HEK293 (cell line): ENCODE results near the gene TBP.

Experiments
- FEZF1 ChIP-seq: fragments of 450-650 bp; formaldehyde crosslinking; IDR thresholded peaks from 2 replicates; pipeline ENCODE4 v1.5.1; 2016; ENCODE audit warnings: missing biosample characterization, missing genetic modification characterization
- KLF7 ChIP-seq: fragments of 450-650 bp; formaldehyde crosslinking; IDR thresholded peaks from 2 replicates; pipeline ENCODE4 v1.5.1; 2016; ENCODE audit warnings: missing biosample characterization, missing genetic modification characterization, borderline replicate concordance
- KLF8 ChIP-seq: fragments of 450-650 bp; formaldehyde crosslinking; IDR thresholded peaks from 2 replicates; pipeline ENCODE4 v1.5.1; 2016; ENCODE audit warnings: missing biosample characterization, missing genetic modification characterization
- SP3 ChIP-seq: fragments of 450-650 bp; formaldehyde crosslinking; IDR thresholded peaks from 2 replicates; pipeline ENCODE4 v1.5.1; 2016; ENCODE audit warnings: missing biosample characterization, missing genetic modification characterization
- YY1 ChIP-seq: fragments of 450-650 bp; formaldehyde crosslinking; IDR thresholded peaks from 2 replicates; pipeline ENCODE4 v1.5.1; 2018; ENCODE audit warnings: missing biosample characterization, missing genetic modification characterization
- ZEB2 ChIP-seq: fragments of 450-650 bp; formaldehyde crosslinking; IDR thresholded peaks from 2 replicates; pipeline ENCODE4 v1.5.1; 2016; ENCODE audit warnings: missing biosample characterization, missing genetic modification characterization
- ZNF138 ChIP-seq: fragments of 450-650 bp; formaldehyde crosslinking; IDR thresholded peaks from 2 replicates; pipeline ENCODE4 v1.5.1; 2016; ENCODE audit warnings: missing biosample characterization, missing genetic modification characterization, borderline replicate concordance
- ZNF169 ChIP-seq: fragments of 450-650 bp; formaldehyde crosslinking; IDR thresholded peaks from 2 replicates; pipeline ENCODE4 v1.5.1; 2016; ENCODE audit warnings: missing biosample characterization, missing genetic modification characterization
- ZNF211 ChIP-seq: fragments of 450-650 bp; formaldehyde crosslinking; IDR thresholded peaks from 2 replicates; pipeline ENCODE4 v1.5.1; 2016; ENCODE audit warnings: low read depth, missing biosample characterization, missing genetic modification characterization
- ZNF266 ChIP-seq: fragments of 450-650 bp; formaldehyde crosslinking; IDR thresholded peaks from 2 replicates; pipeline ENCODE4 v1.5.1; 2016; ENCODE audit warnings: missing biosample characterization, missing genetic modification characterization, low read depth
- ZNF274 ChIP-seq, 2 experiments: fragments of 200-500 bp in 1 of 2; fragments of 450-650 bp in 1 of 2; sonication (Bioruptor generic) in 1 of 2; formaldehyde crosslinking in 1 of 2; IDR thresholded peaks; 2 replicates each; pipeline versions ENCODE4 v1.5.1 to v1.6.1; 2014 to 2016; ENCODE audit warnings: borderline replicate concordance in 1 of 2, inconsistent platforms in 1 of 2, low read length in 1 of 2, missing biosample characterization in 1 of 2, missing genetic modification characterization in 1 of 2
- ZNF292 ChIP-seq: fragments of 450-650 bp; formaldehyde crosslinking; IDR thresholded peaks from 2 replicates; pipeline ENCODE4 v1.5.1; 2016; ENCODE audit warnings: low read depth, missing biosample characterization, missing genetic modification characterization, borderline replicate concordance
- ZNF311 ChIP-seq: fragments of 450-650 bp; formaldehyde crosslinking; IDR thresholded peaks from 2 replicates; pipeline ENCODE4 v1.5.1; 2017; ENCODE audit warnings: missing biosample characterization, missing genetic modification characterization, borderline replicate concordance
- ZNF521 ChIP-seq: fragments of 450-650 bp; formaldehyde crosslinking; IDR thresholded peaks from 2 replicates; pipeline ENCODE4 v1.5.1; 2017; ENCODE audit warnings: missing biosample characterization, mild to moderate bottlenecking, missing genetic modification characterization
- ZNF530 ChIP-seq: fragments of 450-650 bp; formaldehyde crosslinking; IDR thresholded peaks from 2 replicates; pipeline ENCODE4 v1.5.1; 2016; ENCODE audit warnings: low read depth, missing biosample characterization, missing genetic modification characterization
- ZNF544 ChIP-seq: fragments of 450-650 bp; formaldehyde crosslinking; IDR thresholded peaks from 2 replicates; pipeline ENCODE4 v1.5.0; 2017; ENCODE audit warnings: missing biosample characterization, missing genetic modification characterization
- ZNF558 ChIP-seq: fragments of 450-650 bp; formaldehyde crosslinking; IDR thresholded peaks from 2 replicates; pipeline ENCODE4 v1.5.1; 2016; ENCODE audit warnings: missing biosample characterization, missing genetic modification characterization
- ZNF560 ChIP-seq: fragments of 450-650 bp; formaldehyde crosslinking; IDR thresholded peaks from 2 replicates; pipeline ENCODE4 v1.5.1; 2017; ENCODE audit warnings: missing biosample characterization, missing genetic modification characterization, borderline replicate concordance
- ZNF596 ChIP-seq: fragments of 450-650 bp; IDR thresholded peaks from 2 replicates; pipeline ENCODE4 v1.5.0; 2018; ENCODE audit warnings: missing biosample characterization, mild to moderate bottlenecking, missing genetic modification characterization, moderate library complexity
- ZNF621 ChIP-seq: fragments of 450-650 bp; formaldehyde crosslinking; IDR thresholded peaks from 2 replicates; pipeline ENCODE4 v1.5.1; 2017; ENCODE audit warnings: missing biosample characterization, missing genetic modification characterization
- ZNF629 ChIP-seq: fragments of 450-650 bp; formaldehyde crosslinking; IDR thresholded peaks from 2 replicates; pipeline ENCODE4 v1.5.1; 2017; ENCODE audit warnings: missing biosample characterization, missing genetic modification characterization
- ZNF654 ChIP-seq: fragments of 450-650 bp; formaldehyde crosslinking; IDR thresholded peaks from 2 replicates; pipeline ENCODE4 v1.5.1; 2016; ENCODE audit warnings: low read depth, missing biosample characterization, missing genetic modification characterization
- ZNF664 ChIP-seq: fragments of 450-650 bp; formaldehyde crosslinking; IDR thresholded peaks from 2 replicates; pipeline ENCODE4 v1.5.1; 2016; ENCODE audit warnings: missing biosample characterization, missing genetic modification characterization
- ZSCAN30 ChIP-seq: fragments of 450-650 bp; IDR thresholded peaks from 2 replicates; pipeline ENCODE4 v1.5.1; 2018; ENCODE audit warnings: missing biosample characterization, mild to moderate bottlenecking, missing genetic modification characterization, moderate library complexity
- ZXDB ChIP-seq: fragments of 450-650 bp; formaldehyde crosslinking; IDR thresholded peaks from 2 replicates; pipeline ENCODE4 v1.5.1; 2016; ENCODE audit warnings: missing biosample characterization, missing genetic modification characterization
- TF ChIP-seq, protein P1 (sequence below): fragments of 450-650 bp; formaldehyde crosslinking; IDR thresholded peaks from 2 replicates; pipeline ENCODE4 v1.5.1; 2016; ENCODE audit warnings: missing biosample characterization, missing genetic modification characterization
- TF ChIP-seq, protein P2 (sequence below): fragments of 450-650 bp; formaldehyde crosslinking; IDR thresholded peaks from 2 replicates; pipeline ENCODE4 v1.5.1; 2016; ENCODE audit warnings: missing biosample characterization, missing genetic modification characterization
- TF ChIP-seq, protein P3 (sequence below): fragments of 450-650 bp; formaldehyde crosslinking; IDR thresholded peaks from 2 replicates; pipeline ENCODE4 v1.5.1; 2016; ENCODE audit warnings: missing biosample characterization, missing genetic modification characterization
- TF ChIP-seq, protein P4 (sequence below): fragments of 450-650 bp; IDR thresholded peaks from 2 replicates; pipeline ENCODE4 v1.5.1; 2018; ENCODE audit warnings: missing biosample characterization, missing genetic modification characterization
- TF ChIP-seq, protein P5 (sequence below): fragments of 450-650 bp; formaldehyde crosslinking; IDR thresholded peaks from 2 replicates; pipeline ENCODE4 v1.5.1; 2016; ENCODE audit warnings: missing biosample characterization, missing genetic modification characterization

The TBP gene

DNA sequence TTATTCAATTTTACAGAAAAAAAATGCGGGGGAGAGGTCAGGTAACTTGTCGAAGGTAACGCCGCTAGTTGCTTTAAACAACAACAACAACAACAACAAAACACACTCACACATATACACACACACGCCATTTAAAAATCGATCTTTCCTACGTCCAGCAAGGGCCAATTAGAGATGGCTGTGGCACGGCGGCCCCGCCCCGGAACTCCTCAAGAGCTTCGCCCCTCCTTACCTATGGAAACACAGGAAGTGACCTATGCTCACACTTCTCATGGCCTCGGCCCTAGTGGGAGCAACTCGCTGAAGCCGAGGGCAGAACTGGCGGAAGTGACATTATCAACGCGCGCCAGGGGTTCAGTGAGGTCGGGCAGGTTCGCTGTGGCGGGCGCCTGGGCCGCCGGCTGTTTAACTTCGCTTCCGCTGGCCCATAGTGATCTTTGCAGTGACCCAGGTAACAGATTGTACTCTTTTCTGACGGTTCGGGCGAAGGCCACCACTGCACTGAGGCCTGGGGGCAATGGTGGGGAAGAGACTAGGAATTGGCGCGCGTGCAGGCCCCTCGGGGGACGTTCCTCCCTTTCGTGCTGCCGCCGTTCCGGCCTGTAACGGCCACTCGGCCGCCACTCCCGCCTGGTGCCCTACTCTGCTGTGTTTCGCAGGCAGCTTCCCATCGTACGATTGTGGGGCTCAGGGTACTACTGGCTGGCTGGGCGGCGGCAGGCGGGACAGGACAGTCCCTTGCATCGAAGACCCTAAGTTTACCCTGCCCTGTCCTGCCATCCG is at the start of gene TBP (continued):
- TF ChIP-seq KLF8 (tag by site-specific recombination) (peak; percentile 70), ZEB2 (tag by site-specific recombination) (peak; percentile 32; the same call in 1 of the 2 replicates), ZNF530 (tag by site-specific recombination) (no peak), SP3 (tag by site-specific recombination) (peak; percentile 87), ZNF211 (tag by site-specific recombination) (no peak), ZNF274 (IDR thresholded peaks at IDR 0.05; ENCODE audit: low read length) (no peak), ZNF274 (tag by site-specific recombination; IDR thresholded peaks at IDR 0.05; ENCODE audit: borderline replicate concordance) (no peak), ZNF621 (no peak), ZNF292 (tag by site-specific recombination) (no peak), ZSCAN30 (no peak), ZNF311 (no peak), ZXDB (tag by site-specific recombination) (peak; percentile 95), ZNF266 (tag by site-specific recombination) (0 out of 2 replicates have a peak, but pooled peaks have one; percentile 7), ZNF558 (tag by site-specific recombination) (no peak), ZNF596 (tag by site-specific recombination) (no peak), KLF7 (no peak), ZNF138 (tag by site-specific recombination) (no peak), YY1 (tag by site-specific recombination) (peak; percentile 89), ZNF560 (no peak), ZNF521 (tag by site-specific recombination) (no peak), ZNF664 (tag by site-specific recombination) (peak; percentile 55; the same call in 1 of the 2 replicates), ZNF629 (tag by site-specific recombination) (peak; percentile 89), ZNF169 (tag by site-specific recombination) (no peak), ZNF544 (tag by site-specific recombination) (no peak), FEZF1 (tag by site-specific recombination) (no peak), ZNF654 (tag by site-specific recombination) (no peak)
- TF ChIP-seq, protein P1, sequence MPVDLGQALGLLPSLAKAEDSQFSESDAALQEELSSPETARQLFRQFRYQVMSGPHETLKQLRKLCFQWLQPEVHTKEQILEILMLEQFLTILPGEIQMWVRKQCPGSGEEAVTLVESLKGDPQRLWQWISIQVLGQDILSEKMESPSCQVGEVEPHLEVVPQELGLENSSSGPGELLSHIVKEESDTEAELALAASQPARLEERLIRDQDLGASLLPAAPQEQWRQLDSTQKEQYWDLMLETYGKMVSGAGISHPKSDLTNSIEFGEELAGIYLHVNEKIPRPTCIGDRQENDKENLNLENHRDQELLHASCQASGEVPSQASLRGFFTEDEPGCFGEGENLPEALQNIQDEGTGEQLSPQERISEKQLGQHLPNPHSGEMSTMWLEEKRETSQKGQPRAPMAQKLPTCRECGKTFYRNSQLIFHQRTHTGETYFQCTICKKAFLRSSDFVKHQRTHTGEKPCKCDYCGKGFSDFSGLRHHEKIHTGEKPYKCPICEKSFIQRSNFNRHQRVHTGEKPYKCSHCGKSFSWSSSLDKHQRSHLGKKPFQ, result peak; percentile 98
- TF ChIP-seq, protein P2, sequence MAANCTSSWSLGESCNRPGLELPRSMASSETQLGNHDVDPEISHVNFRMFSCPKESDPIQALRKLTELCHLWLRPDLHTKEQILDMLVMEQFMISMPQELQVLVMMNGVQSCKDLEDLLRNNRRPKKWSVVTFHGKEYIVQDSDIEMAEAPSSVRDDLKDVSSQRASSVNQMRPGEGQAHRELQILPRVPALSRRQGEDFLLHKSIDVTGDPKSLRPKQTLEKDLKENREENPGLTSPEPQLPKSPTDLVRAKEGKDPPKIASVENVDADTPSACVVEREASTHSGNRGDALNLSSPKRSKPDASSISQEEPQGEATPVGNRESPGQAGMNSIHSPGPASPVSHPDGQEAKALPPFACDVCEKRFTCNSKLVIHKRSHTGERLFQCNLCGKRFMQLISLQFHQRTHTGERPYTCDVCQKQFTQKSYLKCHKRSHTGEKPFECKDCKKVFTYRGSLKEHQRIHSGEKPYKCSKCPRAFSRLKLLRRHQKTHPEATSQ (tag by site-specific recombination), result no peak
- TF ChIP-seq, protein P3, sequence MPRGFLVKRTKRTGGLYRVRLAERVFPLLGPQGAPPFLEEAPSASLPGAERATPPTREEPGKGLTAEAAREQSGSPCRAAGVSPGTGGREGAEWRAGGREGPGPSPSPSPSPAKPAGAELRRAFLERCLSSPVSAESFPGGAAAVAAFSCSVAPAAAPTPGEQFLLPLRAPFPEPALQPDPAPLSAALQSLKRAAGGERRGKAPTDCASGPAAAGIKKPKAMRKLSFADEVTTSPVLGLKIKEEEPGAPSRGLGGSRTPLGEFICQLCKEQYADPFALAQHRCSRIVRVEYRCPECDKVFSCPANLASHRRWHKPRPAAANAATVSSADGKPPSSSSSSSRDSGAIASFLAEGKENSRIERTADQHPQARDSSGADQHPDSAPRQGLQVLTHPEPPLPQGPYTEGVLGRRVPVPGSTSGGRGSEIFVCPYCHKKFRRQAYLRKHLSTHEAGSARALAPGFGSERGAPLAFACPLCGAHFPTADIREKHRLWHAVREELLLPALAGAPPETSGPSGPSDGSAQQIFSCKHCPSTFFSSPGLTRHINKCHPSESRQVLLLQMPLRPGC (tag by site-specific recombination), result no peak
- TF ChIP-seq, protein P4, sequence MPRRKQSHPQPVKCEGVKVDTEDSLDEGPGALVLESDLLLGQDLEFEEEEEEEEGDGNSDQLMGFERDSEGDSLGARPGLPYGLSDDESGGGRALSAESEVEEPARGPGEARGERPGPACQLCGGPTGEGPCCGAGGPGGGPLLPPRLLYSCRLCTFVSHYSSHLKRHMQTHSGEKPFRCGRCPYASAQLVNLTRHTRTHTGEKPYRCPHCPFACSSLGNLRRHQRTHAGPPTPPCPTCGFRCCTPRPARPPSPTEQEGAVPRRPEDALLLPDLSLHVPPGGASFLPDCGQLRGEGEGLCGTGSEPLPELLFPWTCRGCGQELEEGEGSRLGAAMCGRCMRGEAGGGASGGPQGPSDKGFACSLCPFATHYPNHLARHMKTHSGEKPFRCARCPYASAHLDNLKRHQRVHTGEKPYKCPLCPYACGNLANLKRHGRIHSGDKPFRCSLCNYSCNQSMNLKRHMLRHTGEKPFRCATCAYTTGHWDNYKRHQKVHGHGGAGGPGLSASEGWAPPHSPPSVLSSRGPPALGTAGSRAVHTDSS (tag by site-specific recombination), result no peak
- TF ChIP-seq, protein P5, sequence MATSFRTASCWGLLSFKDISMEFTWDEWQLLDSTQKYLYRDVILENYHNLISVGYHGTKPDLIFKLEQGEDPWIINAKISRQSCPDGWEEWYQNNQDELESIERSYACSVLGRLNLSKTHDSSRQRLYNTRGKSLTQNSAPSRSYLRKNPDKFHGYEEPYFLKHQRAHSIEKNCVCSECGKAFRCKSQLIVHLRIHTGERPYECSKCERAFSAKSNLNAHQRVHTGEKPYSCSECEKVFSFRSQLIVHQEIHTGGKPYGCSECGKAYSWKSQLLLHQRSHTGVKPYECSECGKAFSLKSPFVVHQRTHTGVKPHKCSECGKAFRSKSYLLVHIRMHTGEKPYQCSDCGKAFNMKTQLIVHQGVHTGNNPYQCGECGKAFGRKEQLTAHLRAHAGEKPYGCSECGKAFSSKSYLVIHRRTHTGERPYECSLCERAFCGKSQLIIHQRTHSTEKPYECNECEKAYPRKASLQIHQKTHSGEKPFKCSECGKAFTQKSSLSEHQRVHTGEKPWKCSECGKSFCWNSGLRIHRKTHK (tag by site-specific recombination), result no peak
